HG02678 (cell line): ENCODE results near the gene PIGQ.

Source experiments
- ATAC-seq: cut with Tn5 transposase; IDR thresholded peaks from one replicate; pipeline ENCODE4 v1.9.1; 2021; ENCODE audit warnings: mild to moderate bottlenecking, moderate library complexity; ENCODE audit not compliant: unreplicated experiment

The PIGQ gene

GRCh38 chr16:566475-567372, 3.0 kb upstream of the PIGQ start, which contains the start of gene NHLRC4:
Gene NHLRC4, plus strand, starts transcription at chr16:567005. Its CDS starts 1,043 bp downstream, at chr16:568048.
- ATAC-seq = peak; percentile 45

GRCh38 chr16:567373-568256, 2.2 kb upstream of the PIGQ start:
- ATAC-seq = no peak

GRCh38 chr16:568401-569258, 1.1 kb upstream of the PIGQ start:
- no peak for ATAC-seq

GRCh38 chr16:572865-573650, 3.3 kb downstream of the PIGQ start:
- ATAC-seq = no peak

- no peak for ATAC-seq
These were observed 4.4 kb downstream of the PIGQ start for GRCh38 chr16:574021-574760.

GRCh38 chr16:575354-576196, 5.8 kb downstream of the PIGQ start:
- ATAC-seq = no peak

- no peak for ATAC-seq
These were observed 6.5 kb downstream of the PIGQ start for GRCh38 chr16:576197-576822.

GRCh38 chr16:576823-577201, 7.0 kb downstream of the PIGQ start:
- no peak for ATAC-seq

- no peak for ATAC-seq
These were observed 8.0 kb downstream of the PIGQ start for GRCh38 chr16:577796-578195.

- no peak for ATAC-seq
These were observed 8.6 kb downstream of the PIGQ start for GRCh38 chr16:578232-578869.

GRCh38 chr16:578870-579405, 9.2 kb downstream of the PIGQ start:
- ATAC-seq = no peak

GRCh38 chr16:580141-580945, 10.6 kb downstream of the PIGQ start:
- no peak for ATAC-seq

GRCh38 chr16:580946-581498, 11.3 kb downstream of the PIGQ start:
- ATAC-seq = no peak

- ATAC-seq = no peak
These were observed 12.4 kb downstream of the PIGQ start for GRCh38 chr16:582218-582613.

GRCh38 chr16:582614-583331, 13.0 kb downstream of the PIGQ start:
- no peak for ATAC-seq

- ATAC-seq = no peak
These were observed 13.7 kb downstream of the PIGQ start for GRCh38 chr16:583470-583814.
